Measurements from ENCODE around the gene IL7R. TPM values are rescaled to one million over a fixed set of nuclear protein-coding genes. Genes with fewer than 3 reads are reported as not detected.

IL7R gene
- total and polyA plus RNA-seq, 2 of the 4 experiments (the other 2 are of a cell fraction): 40.7 to 71.7 TPM

GRCh38 chr5:35819668-35820067 is 37.0 kb upstream of the IL7R start:
- Histone ChIP-seq H3K27ac (ENCODE audit: insufficient read depth, low read length) (no peak overlapping the region), H4K5ac (ENCODE audit: low read depth, low read length) (no peak overlapping the region), H3K14ac (replicated peaks; ENCODE audit: low read depth, low read length) (no peak overlapping the region), H3K4me2 (ENCODE audit: low read depth, low read length) (no peak overlapping the region), H3K9me3 (ENCODE audit: control insufficient read depth, insufficient read depth, low read length) (no peaks in the 10 kb centered on the region), H3K4me3 (ENCODE audit: insufficient read depth, low read depth, low read length) (no peak overlapping the region), H2BK120ac (ENCODE audit: low read depth, low read length) (no peak overlapping the region), H3K56ac (ENCODE audit: extremely low read depth, insufficient read depth, low read length) (no peak overlapping the region), H2AK5ac (ENCODE audit: low read depth, low read length) (no peak overlapping the region), H3K36me3 (ENCODE audit: control insufficient read depth, insufficient read depth, low read length) (no peaks in the 10 kb centered on the region), H3K9ac (ENCODE audit: low read depth, low read length) (no peak overlapping the region), H2BK5ac (ENCODE audit: low read depth, low read length, poor library complexity, severe bottlenecking) (no peak overlapping the region), H2AFZ (replicated peaks; ENCODE audit: low read length, poor library complexity) (no peak overlapping the region), H3K9me1 (ENCODE audit: insufficient read depth, low read length) (no peaks in the 10 kb centered on the region), H4K91ac (ENCODE audit: insufficient read depth, low read depth, low read length) (no peak overlapping the region), H3K4me1 (ENCODE audit: control insufficient read depth, insufficient read depth, low read length) (no peaks in the 10 kb centered on the region), H3K18ac (ENCODE audit: low read depth, low read length) (no peak overlapping the region), H3K27me3 (ENCODE audit: control insufficient read depth, insufficient read depth, low read length) (peaks cover 3% of the 10 kb centered on the region), H3K23ac (ENCODE audit: low read depth, low read length) (no peak overlapping the region), H2BK20ac (ENCODE audit: low read depth, low read length) (no peak overlapping the region), H3K79me1 (ENCODE audit: low read depth in 1 of 2, low read length in 2 of 2) (no peaks in the 10 kb centered on the region), H3K4ac (ENCODE audit: low read depth, low read length) (no peak overlapping the region), H2BK15ac (ENCODE audit: low read depth, low read length) (no peak overlapping the region), H4K20me1 (ENCODE audit: insufficient read depth, low read length) (no peaks in the 10 kb centered on the region), H2AK9ac (replicated peaks; ENCODE audit: low read depth, low read length, poor library complexity) (no peak overlapping the region), H4K8ac (ENCODE audit: low read depth in 2 of 2, low read length in 2 of 2) (no peak overlapping the region)
- DNase-seq (no peak), ATAC-seq (ENCODE audit: low read depth) (no peak)
- no CpG with 5 or more reads among the region's 1 CpG for WGBS, 2 experiments (ENCODE audit: extremely low coverage in 2 of 2, insufficient read length in 1 of 2)
- intact Hi-C loops (cut with micrococcal nuclease): no loop called here
- no TSS peak for BruUV-seq (replicated peaks)
- ChIA-PET CTCF (no interaction called here), POLR2A (ENCODE audit: unreplicated experiment) (no interaction called here)
- in situ Hi-C loops (cut with MboI; ENCODE audit: low sequenced_read_pairs): no loop called here
- dilution Hi-C loops (cut with HindIII; ENCODE audit: low sequenced_read_pairs, unreplicated experiment): no loop called here
- TF ChIP-seq, protein P1, sequence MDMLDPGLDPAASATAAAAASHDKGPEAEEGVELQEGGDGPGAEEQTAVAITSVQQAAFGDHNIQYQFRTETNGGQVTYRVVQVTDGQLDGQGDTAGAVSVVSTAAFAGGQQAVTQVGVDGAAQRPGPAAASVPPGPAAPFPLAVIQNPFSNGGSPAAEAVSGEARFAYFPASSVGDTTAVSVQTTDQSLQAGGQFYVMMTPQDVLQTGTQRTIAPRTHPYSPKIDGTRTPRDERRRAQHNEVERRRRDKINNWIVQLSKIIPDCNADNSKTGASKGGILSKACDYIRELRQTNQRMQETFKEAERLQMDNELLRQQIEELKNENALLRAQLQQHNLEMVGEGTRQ (IDR thresholded peaks at IDR 0.05; ENCODE audit: low read depth, low read length): no peak
- TF ChIP-seq CEBPB (IDR thresholded peaks at IDR 0.05; ENCODE audit: low read depth, low read length): peak; percentile 44; the same call in 1 of the 2 replicates
- TF ChIP-seq ELK1 (IDR thresholded peaks at IDR 0.05; ENCODE audit: borderline replicate concordance, low read depth, low read length): no peak
